AG04449 (cell line): Measurements from ENCODE around the gene SF3B1.

Experiments used
- CTCF ChIA-PET: fragments of 350-600 bp; formaldehyde crosslinking; extraction: SDS; loops from one replicate; lab custom pipeline; 2021; ENCODE audit warnings: antibody characterized with exemption; lab: Yijun Ruan, JAX
- POLR2A ChIA-PET: fragments of 400-600, 350-600 bp; formaldehyde crosslinking; extraction: SDS; loops from one replicate; lab custom pipeline; 2020; ENCODE audit warnings: antibody characterized with exemption, inconsistent platforms; lab: Yijun Ruan, JAX
- DNase-seq: peaks from one replicate; pipeline ENCODE4 v3.0.0-alpha.2; 2010; ENCODE audit warnings: low read depth, low spot score
- H3K4me3 ChIP-seq: 2 replicates; pipeline ENCODE4 v1.5.1; 2011; ENCODE audit warnings: low read depth, mild to moderate bottlenecking, control low read depth, low read length
- TF ChIP-seq, protein P1 (sequence below): IDR thresholded peaks from one replicate; pipeline ENCODE4 v1.5.1; 2011; ENCODE audit warnings: mild to moderate bottlenecking, moderate library complexity, low read length, control low read depth, inconsistent platforms; ENCODE audit not compliant: insufficient read depth; ENCODE audit errors: missing control alignments

Gene SF3B1

DNA sequence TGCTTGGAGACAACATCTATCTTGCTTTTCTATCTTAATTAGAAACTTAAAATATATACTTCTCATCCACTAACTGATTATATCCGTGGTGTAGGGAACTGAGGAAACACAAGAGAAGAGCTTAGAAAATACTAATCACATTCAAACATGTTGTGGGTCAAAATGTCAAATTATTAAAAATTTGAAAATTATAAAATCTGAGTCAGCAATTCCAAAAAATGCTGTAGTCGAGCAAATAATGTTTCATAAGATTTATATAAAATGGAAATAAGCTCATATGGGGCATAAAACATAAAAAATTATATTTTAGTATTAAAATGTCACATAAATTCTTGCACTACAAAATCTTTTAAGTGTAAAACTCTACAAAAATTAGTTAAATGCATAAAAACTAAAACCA, 29.2 kb downstream of the SF3B1 start:
- no peak overlapping the region for H3K4me3 ChIP-seq
- TF ChIP-seq, protein P1, sequence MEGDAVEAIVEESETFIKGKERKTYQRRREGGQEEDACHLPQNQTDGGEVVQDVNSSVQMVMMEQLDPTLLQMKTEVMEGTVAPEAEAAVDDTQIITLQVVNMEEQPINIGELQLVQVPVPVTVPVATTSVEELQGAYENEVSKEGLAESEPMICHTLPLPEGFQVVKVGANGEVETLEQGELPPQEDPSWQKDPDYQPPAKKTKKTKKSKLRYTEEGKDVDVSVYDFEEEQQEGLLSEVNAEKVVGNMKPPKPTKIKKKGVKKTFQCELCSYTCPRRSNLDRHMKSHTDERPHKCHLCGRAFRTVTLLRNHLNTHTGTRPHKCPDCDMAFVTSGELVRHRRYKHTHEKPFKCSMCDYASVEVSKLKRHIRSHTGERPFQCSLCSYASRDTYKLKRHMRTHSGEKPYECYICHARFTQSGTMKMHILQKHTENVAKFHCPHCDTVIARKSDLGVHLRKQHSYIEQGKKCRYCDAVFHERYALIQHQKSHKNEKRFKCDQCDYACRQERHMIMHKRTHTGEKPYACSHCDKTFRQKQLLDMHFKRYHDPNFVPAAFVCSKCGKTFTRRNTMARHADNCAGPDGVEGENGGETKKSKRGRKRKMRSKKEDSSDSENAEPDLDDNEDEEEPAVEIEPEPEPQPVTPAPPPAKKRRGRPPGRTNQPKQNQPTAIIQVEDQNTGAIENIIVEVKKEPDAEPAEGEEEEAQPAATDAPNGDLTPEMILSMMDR, result no peak
- POLR2A ChIA-PET, result no interaction called here
- CTCF ChIA-PET, result no interaction called here
- no peak for DNase-seq

DNA sequence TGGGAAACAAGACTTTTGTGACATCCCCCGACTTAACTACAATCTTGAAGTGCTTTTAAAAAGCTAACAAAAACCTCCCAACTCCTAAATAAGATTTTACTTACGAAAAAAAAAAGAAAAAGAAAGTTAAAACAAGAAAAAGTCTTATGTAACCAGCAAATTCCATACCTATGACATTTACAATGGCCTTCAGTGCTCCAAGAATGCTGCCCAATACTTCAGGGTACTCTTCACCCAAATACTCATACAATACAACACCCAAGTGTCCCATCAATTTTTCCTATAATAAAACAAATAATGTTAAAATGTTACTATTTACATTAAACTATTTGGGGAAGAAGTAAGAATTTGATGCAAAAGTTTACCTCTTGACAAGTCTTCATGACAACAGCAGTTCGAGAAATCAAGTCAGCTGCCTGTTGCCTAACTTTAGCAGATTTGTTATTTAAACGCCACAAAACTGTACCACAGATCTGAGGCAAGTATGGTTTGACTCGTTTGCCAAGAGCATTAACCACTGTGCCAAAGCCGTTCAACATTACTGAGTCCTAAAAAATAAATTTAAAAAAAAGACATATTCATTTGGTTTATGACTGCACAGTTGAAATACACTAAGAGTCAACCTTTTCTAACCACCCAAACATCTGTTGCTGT, 34.8 kb downstream of the SF3B1 start:
- ChIA-PET POLR2A (interaction anchor here (1.2 kb wide), 1 partner anchor 17 kb away, joined by 4 read pairs; no protein-coding TSS in a partner anchor), CTCF (interaction anchor here (1.6 to 2.2 kb wide), 2 partner anchors 11 to 22 kb away, joined by 3 to 9 read pairs; no protein-coding TSS in a partner anchor)
- TF ChIP-seq, protein P1, result no peak
- DNase-seq, result no peak
- no peak overlapping the region for H3K4me3 ChIP-seq

DNA sequence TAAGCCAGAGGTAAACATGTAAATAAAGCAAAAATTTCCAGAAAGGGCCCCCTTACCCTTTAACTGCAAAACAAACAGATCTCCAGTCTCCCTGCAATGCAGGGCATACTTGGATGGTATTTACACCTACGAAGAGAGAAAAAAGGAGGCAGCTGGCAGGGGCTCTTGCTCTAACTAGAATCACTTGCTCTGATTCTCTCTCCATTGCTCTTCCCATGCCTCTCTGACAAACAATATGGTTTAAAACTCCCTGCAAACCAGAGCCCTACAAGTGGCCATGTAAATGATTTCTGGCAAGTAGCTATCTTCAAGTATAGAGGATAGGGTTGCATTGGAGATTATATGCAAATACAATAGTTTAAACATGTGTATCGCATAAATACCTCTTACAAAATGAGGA, 35.9 kb downstream of the SF3B1 start:
- H3K4me3 ChIP-seq, result no peak overlapping the region
- no peak for DNase-seq
- ChIA-PET CTCF (interaction anchor here (1.0 to 2.2 kb wide), 3 partner anchors 10 to 208 kb away, joined by 3 to 9 read pairs (median 3); no protein-coding TSS in a partner anchor), POLR2A (interaction anchor here (1.2 kb wide), 1 partner anchor 16 kb away, joined by 4 read pairs; no protein-coding TSS in a partner anchor)
- TF ChIP-seq, protein P1, result no peak

DNA sequence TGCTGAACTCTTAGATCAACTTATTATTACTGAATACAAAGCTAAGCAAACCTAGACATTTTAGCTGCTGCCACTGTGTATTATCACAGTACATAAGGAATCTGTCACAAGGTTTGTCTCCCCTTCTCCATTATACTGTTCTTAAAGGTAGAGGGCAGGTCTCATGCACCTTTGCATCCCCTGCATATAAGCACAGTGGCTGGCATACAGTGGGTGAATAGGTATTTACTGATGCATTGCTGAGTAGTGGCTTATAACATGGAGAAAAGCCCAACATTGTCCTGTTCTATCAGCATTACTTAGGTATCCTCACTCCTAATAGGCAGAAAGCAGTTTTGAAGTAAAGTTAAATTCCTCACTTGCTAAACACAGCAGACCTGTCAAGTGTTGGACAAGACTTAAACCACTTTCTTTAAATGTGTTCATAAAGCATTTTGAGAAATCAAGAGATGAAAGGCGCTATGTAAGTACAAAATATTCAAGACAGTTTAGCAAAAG, 43.6 kb downstream of the SF3B1 start:
- POLR2A ChIA-PET, result interaction anchor here (0.7 kb wide), 1 partner anchor 38 kb away, joined by 3 read pairs; no protein-coding TSS in a partner anchor
- H3K4me3 ChIP-seq, result no peak overlapping the region
- TF ChIP-seq, protein P1, result no peak
- CTCF ChIA-PET, result interaction anchor here (0.8 kb wide), 1 partner anchor 278 kb away, joined by 3 read pairs; no protein-coding TSS in a partner anchor
- no peak for DNase-seq

DNA sequence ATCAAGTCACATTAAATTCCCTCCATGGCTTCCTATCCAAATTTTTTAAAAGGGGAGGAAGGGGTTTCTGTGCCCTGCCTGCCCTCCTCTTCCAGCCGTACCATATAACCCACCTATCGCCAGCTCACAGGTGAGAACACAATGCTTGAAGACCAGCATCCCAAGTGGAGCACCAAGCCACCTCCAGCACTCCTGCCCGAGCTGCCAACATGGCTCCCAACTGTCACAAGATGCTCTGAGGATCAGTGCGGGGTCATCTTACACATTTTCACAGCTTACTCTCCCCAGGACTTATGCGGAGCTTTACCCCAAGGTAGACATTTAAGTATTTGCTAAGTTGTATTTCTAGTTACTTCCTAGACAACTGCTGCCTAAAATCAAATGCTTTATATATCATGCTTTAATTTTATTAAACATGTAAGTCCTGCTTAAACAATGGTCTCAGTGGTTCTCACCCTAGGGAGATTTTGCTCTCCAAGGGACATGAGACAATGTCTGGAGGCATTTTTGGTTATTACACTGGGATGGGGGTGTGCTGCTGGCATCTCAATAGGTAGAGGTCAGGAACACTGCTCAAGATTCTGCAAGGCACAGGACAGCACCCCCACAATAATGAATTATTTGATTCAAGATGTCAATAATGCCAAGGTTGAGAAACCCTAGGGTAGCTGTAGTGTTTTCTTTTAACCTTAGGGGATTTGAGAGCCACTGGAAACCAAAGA, 45.8 kb downstream of the SF3B1 start:
- DNase-seq, result no peak
- H3K4me3 ChIP-seq, result no peak overlapping the region
- ChIA-PET POLR2A (no interaction called here), CTCF (interaction anchor here (1.1 to 2.7 kb wide), 3 partner anchors 10 to 276 kb away, joined by 3 to 9 read pairs (median 9); no protein-coding TSS in a partner anchor)
- TF ChIP-seq, protein P1, result no peak
